Hematopoietic multipotent progenitor cell (in vitro differentiated cells): ENCODE data around the gene NTSR1. TPM values are rescaled to one million over a fixed set of nuclear protein-coding genes. Genes with fewer than 3 reads are reported as not detected.
A peak's percentile ranks its signal among the peaks of the same experiment; 100 is the strongest.

Experiments
- DNase-seq, 3 donors: peaks; one replicate each; pipeline ENCODE4 v3.0.0-alpha.2; 2011 to 2015; ENCODE audit warnings: low read depth in 2 of 3, low spot score in 2 of 3
- total RNA-seq: library from RNA; depleted of rRNA; stranded (reverse); fragments of >200 nt; gene quantifications from one replicate; pipeline ENCODE4 v1.2.3, GENCODE V29; 2012

Gene NTSR1
- total RNA-seq = 0.27 TPM

- peak in 1 of 3 donors; percentile 11 for DNase-seq
Measured at GRCh38 chr20:62708591-62709536, at the start of gene NTSR1. Gene NTSR1 (plus strand): TSS chr20:62708836. CDS start chr20:62709208, 372 bp downstream.

GRCh38 chr20:62659488-62660239 is 49.0 kb upstream of the NTSR1 start:
- DNase-seq = no peak

DNA sequence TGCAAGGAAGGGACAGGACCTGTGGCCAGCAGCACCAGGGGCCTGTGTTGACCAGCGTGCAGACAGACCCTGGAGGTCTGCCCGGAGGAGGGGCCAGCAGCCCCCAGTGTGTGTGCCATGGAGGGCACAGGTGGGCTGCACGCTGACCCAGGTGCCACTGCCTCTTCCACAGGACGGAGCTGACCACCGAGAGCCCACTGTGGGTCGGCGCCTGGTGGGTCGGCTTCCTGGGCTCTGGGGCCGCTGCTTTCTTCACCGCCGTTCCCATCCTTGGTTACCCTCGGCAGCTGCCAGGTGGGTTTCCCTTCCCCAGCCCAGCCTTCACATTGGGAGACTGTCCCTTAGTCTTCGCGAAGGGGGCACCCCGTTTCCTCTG is 48.4 kb upstream of the NTSR1 start:
- no peak for DNase-seq

- no peak for DNase-seq
Measured at GRCh38 chr20:62660768-62661167, 47.9 kb upstream of the NTSR1 start.

DNA sequence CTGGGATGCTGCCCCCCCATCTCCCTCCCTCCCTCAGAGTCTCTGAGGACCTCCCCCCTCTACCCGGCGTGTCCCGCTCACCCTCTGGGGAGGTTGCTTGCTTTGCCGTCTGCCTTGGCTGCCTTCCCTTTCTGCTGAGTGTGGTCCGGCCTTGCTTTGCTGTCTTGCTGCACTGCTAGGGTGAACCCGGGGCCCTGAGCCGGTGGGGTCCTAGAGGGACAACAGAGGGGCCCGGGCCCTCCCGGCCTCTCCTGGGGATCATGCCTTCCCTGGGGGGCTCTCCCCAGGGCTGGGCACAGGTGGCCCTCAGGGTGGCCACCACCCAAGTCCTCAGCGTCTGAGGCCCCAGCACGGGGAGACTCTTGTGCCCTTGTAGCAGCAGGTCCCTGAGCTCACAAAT is 47.0 kb upstream of the NTSR1 start:
- no peak for DNase-seq

- DNase-seq = no peak
Measured at GRCh38 chr20:62662422-62662821, 46.2 kb upstream of the NTSR1 start.

DNA sequence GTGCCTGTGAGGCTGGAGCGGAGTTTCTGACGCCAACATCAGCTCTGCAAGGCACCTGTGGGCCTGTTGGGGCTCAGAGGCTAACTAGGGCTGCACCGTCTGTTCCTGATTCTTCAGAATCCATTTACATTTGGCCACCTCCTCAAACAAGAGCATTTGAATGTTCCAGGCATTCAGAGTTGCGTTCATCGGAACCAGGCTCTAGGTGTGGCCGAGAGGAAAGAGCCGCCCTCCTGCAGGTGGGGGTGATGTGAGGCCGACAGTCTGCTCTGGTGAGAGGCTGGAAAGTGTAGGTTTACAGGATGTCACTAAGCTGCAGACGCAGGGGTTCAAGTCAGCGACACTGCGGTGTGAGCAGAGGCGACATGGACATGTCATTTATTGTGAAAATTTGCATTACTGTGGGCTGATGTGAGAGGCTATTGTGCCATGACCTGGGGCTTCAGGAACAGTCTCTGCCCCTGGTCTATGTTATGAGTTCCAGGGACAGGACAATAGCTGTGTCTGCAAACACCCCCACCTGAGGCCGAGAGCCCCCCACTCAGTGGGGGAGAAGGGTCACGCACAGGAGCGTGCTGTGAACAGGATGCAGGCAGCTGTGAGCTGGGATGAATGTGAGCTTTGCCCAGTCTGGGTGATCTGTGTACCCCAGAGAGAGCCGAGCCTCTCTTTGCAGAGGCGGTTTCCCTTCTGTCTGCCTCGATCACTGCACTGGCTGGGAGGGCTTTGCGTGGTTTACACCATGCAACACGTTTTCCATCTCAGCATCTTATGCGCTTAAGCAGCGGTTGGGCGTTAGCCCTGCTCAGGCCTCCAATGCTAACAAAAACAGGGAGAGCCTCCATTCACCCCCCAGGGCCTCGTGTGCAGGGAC is 45.3 kb upstream of the NTSR1 start:
- DNase-seq = no peak

- no peak for DNase-seq
Measured at GRCh38 chr20:62664019-62664971, 44.3 kb upstream of the NTSR1 start.

- no peak for DNase-seq
Measured at GRCh38 chr20:62665153-62665754, 43.4 kb upstream of the NTSR1 start.

DNA sequence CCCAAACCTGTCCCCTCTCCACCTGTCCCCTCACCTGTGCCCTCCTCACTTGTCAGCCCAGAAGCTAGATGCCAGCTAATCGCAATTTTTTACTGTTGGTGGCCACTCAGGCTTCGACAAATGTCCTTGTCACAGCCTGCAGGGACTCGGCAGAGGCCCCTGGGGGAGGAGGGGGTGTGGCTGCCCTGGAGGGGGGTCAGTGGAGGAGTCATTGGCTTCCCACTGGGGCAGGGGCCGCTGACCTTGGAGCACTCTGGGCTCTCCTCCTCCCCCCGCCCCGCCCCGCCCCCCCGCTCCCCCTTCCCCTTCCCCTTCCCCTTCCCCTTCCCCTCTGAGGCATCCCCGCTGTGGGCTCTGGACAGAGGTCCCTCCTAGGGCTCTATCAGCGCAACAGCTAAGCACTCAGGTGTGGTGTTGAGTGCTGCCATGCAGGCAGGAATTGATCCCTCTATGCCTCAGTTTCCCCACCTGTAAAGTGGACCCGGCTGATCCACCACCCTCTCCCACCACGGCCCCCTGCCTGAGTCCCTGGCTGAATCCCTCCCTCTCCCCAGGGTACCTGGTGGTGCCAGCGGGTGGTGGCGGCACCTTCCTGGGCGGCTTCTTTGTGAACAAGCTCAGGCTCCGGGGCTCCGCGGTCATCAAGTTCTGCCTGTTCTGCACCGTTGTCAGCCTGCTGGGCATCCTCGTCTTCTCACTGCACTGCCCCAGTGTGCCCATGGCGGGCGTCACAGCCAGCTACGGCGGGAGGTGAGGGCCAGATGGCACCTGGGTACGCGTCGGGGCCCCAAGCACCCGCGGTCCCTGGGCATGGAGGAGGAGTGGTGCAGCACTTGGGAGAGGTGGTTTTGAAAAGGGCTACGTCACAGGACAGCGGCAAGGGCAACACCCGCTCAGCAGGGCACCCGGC is 42.6 kb upstream of the NTSR1 start:
- no peak for DNase-seq

- DNase-seq = no peak
Measured at GRCh38 chr20:62666736-62667529, 41.7 kb upstream of the NTSR1 start.

DNA sequence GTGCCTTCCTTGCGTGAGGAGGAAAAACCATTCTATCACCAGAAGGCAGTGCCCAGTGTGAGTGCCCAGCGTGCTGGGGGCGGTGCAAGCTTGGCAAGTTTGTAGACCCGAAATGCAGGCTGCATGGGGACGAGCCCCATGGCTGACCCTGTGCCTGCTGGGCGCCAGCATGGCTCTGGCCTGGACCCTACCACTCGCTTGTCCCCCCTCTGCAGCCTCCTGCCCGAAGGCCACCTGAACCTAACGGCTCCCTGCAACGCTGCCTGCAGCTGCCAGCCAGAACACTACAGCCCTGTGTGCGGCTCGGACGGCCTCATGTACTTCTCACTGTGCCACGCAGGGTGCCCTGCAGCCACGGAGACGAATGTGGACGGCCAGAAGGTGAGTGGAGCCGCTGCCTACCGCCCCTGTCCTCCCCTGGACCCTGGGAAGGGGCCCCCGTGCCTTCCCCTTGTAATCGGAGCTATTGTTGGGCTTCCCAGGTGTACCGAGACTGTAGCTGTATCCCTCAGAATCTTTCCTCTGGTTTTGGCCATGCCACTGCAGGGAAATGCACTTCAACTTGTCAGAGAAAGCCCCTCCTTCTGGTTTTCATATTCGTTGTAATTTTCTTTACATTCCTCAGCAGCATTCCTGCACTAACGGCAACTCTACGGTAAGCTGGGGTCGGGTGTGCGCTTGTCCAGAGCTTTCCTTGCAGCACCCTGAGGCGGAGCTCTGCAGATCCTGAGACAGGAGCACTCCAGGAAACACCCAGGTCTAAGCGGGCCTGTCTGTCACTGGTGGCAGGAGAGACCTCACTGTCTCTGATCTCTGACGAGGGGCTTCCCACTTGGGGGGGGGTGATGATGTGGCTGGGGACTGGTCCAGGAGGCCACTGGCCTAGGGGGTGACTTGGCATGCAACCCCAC is 40.9 kb upstream of the NTSR1 start:
- DNase-seq = no peak

DNA sequence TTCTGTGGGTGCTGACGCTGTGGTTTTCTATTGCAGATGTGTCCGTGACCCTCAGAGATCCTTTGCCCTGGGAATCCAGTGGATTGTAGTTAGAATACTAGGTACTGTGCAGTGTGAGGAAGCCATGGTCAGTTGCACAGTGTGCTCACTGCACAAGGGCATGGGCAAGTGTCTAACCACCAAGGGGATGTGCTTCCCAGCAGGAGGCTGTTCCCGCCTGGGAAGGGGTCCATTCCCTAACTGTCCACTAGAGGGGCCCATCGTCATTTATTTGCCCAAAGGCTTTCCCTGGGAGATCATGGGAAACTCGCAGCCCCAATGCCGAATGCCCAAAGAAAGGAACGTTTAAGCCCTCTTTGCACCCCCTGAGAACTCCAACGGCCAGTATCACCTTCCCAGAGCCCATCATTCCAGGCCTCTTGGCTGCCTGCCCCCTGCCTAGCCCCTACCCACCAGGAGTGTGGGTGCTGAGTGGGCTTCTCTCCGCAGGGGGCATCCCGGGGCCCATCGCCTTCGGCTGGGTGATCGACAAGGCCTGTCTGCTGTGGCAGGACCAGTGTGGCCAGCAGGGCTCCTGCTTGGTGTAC is 40.1 kb upstream of the NTSR1 start:
- DNase-seq = peak in 1 of 3 donors; percentile 26

- DNase-seq = no peak
Measured at GRCh38 chr20:62669249-62669648, 39.4 kb upstream of the NTSR1 start.

GRCh38 chr20:62670156-62670555 is 38.5 kb upstream of the NTSR1 start:
- DNase-seq = no peak

DNA sequence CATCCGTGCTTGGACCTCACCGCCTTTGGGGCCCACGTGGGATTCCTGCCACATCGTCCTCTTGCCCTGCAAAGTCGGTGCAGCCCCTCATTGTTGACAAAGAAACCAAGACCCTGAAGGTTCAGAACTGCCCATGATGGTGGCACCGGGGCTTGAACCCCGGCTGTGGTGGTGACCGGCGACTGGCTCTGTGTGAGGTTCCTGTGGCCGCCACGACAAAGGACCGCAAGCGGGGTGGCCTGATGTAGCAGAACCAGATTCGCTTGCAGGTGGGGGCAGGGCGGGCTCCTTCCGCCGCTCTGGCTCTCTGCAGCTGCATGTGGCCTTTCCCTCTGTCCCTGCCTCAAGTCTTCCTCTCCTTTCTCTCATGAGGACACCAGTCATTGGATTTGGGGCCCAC is 37.6 kb upstream of the NTSR1 start:
- no peak for DNase-seq
